SK-N-SH treated with all-trans-retinoic acid at 6 μM for 48 hours (cell line): ENCODE results near the gene HOXA6.

ENCODE experiments used
- ATAC-seq: fragments of 200-7000 bp; cut with Tn5 transposase; 3 replicates; pipeline ENCODE4 v1.9.1; 2020; ENCODE audit warnings: mild to moderate bottlenecking, moderate library complexity
- BACH2 ChIP-seq: fragments of 250-450 bp; sonication (Bioruptor Pico); IDR thresholded peaks from 2 replicates; pipeline ENCODE4 v1.9.0; 2021; ENCODE audit warnings: mild to moderate bottlenecking, borderline replicate concordance
- CREB5 ChIP-seq: fragments of 250-450 bp; sonication (Bioruptor Pico); IDR thresholded peaks from 2 replicates; pipeline ENCODE4 v1.5.1; 2020; ENCODE audit warnings: low read depth, mild to moderate bottlenecking, moderate library complexity
- CSDC2 ChIP-seq: fragments of 250-450 bp; sonication (Bioruptor Pico); IDR thresholded peaks from 2 replicates; pipeline ENCODE4 v1.5.0; 2020; ENCODE audit warnings: mild to moderate bottlenecking, moderate library complexity
- CSRNP3 ChIP-seq: fragments of 250-450 bp; sonication (Bioruptor Pico); IDR thresholded peaks from 2 replicates; pipeline ENCODE4 v1.5.1; 2021; ENCODE audit warnings: mild to moderate bottlenecking, moderate library complexity
- ESRRG ChIP-seq: fragments of 250-450 bp; sonication (Bioruptor Pico); IDR thresholded peaks from 2 replicates; pipeline ENCODE4 v1.6.1; 2021; ENCODE audit warnings: mild to moderate bottlenecking
- GLIS3 ChIP-seq: fragments of 250-450 bp; sonication (Bioruptor Pico); IDR thresholded peaks from 2 replicates; pipeline ENCODE4 v1.5.0; 2020; ENCODE audit warnings: mild to moderate bottlenecking, moderate library complexity
- ISL1 ChIP-seq: fragments of 250-450 bp; sonication (Bioruptor Pico); IDR thresholded peaks from 2 replicates; pipeline ENCODE4 v2.1.2; 2022; ENCODE audit warnings: mild to moderate bottlenecking, moderate library complexity
- PATZ1 ChIP-seq: fragments of 250-450 bp; sonication (Bioruptor Pico); IDR thresholded peaks from 2 replicates; pipeline ENCODE4 v1.8.0; 2020; ENCODE audit warnings: mild to moderate bottlenecking, moderate library complexity, borderline replicate concordance
- POU6F1 ChIP-seq: fragments of 250-450 bp; sonication (Bioruptor Pico); IDR thresholded peaks from 2 replicates; pipeline ENCODE4 v1.8.0; 2021; ENCODE audit warnings: low read depth, mild to moderate bottlenecking, moderate library complexity, borderline replicate concordance
- PPARA ChIP-seq: fragments of 250-450 bp; sonication (Bioruptor Pico); IDR thresholded peaks from 2 replicates; pipeline ENCODE4 v1.5.0; 2020; ENCODE audit warnings: mild to moderate bottlenecking, borderline replicate concordance
- RARB ChIP-seq: fragments of 250-450 bp; sonication (Bioruptor Pico); IDR thresholded peaks from 2 replicates; pipeline ENCODE4 v1.8.0; 2021; ENCODE audit warnings: mild to moderate bottlenecking, moderate library complexity
- SNAI2 ChIP-seq: fragments of 250-450 bp; sonication (Bioruptor Pico); IDR thresholded peaks from 2 replicates; pipeline ENCODE4 v1.5.0; 2020; ENCODE audit warnings: mild to moderate bottlenecking, moderate library complexity
- TCF4 ChIP-seq: fragments of 250-450 bp; sonication (Bioruptor Pico); IDR thresholded peaks from 2 replicates; pipeline ENCODE4 v1.8.0; 2021; ENCODE audit warnings: mild to moderate bottlenecking, moderate library complexity, borderline replicate concordance
- TOX ChIP-seq: fragments of 250-450 bp; sonication (Bioruptor Pico); IDR thresholded peaks from 2 replicates; pipeline ENCODE4 v1.8.0; 2021; ENCODE audit warnings: mild to moderate bottlenecking, moderate library complexity, borderline replicate concordance
- TSHZ2 ChIP-seq: fragments of 250-450 bp; sonication (Bioruptor Pico); IDR thresholded peaks from 2 replicates; pipeline ENCODE4 v1.5.0; 2020; ENCODE audit warnings: mild to moderate bottlenecking, moderate library complexity
- ZC3H10 ChIP-seq: fragments of 250-450 bp; sonication (Bioruptor Pico); IDR thresholded peaks from 2 replicates; pipeline ENCODE4 v1.5.1; 2021; ENCODE audit warnings: mild to moderate bottlenecking, moderate library complexity
- ZFP3 ChIP-seq: fragments of 250-450 bp; sonication (Bioruptor Pico); IDR thresholded peaks from 2 replicates; pipeline ENCODE4 v1.5.0; 2020; ENCODE audit warnings: mild to moderate bottlenecking, moderate library complexity
- ZFP30 ChIP-seq: fragments of 450-650 bp; formaldehyde crosslinking; IDR thresholded peaks from 2 replicates; pipeline ENCODE4 v1.5.0; 2022; ENCODE audit warnings: mild to moderate bottlenecking, moderate library complexity
- ZNF565 ChIP-seq: fragments of 450-650 bp; formaldehyde crosslinking; conservative IDR thresholded peaks from 2 replicates; pipeline ENCODE4 v1.5.0; 2020; ENCODE audit warnings: low read depth, mild to moderate bottlenecking, moderate library complexity
- ZNF8 ChIP-seq: fragments of 450-650 bp; formaldehyde crosslinking; IDR thresholded peaks from 2 replicates; pipeline ENCODE4 v1.5.0; 2020; ENCODE audit warnings: mild to moderate bottlenecking, moderate library complexity

HOXA6 gene

GRCh38 chr7:27099453-27100370, 47.9 kb downstream of the HOXA6 start:
- TF ChIP-seq ZNF8 (no peak), BACH2 (CRISPR knock-in tag) (no peak), TOX (no peak), GLIS3 (CRISPR knock-in tag) (no peak), SNAI2 (no peak), ZNF565 (CRISPR knock-in tag) (no peak), CSDC2 (CRISPR knock-in tag) (no peak), TSHZ2 (no peak), ISL1 (CRISPR knock-in tag) (no peak)
- ATAC-seq = no peak

- no peak for ATAC-seq
- no peak for TF ChIP-seq PATZ1
- TF ChIP-seq PPARA (CRISPR knock-in tag) = no peak
- no peak for TF ChIP-seq POU6F1 (CRISPR knock-in tag)
- no peak for TF ChIP-seq ZFP3 (CRISPR knock-in tag)
- no peak for TF ChIP-seq ZNF565 (CRISPR knock-in tag)
- TF ChIP-seq CSRNP3 (CRISPR knock-in tag) = no peak
- no peak for TF ChIP-seq ZC3H10 (CRISPR knock-in tag)
- TF ChIP-seq ZFP30 (CRISPR knock-in tag) = no peak
- no peak for TF ChIP-seq BACH2 (CRISPR knock-in tag)
- no peak for TF ChIP-seq TOX
- TF ChIP-seq ISL1 (CRISPR knock-in tag) = no peak
- TF ChIP-seq CREB5 (CRISPR knock-in tag) = no peak
- no peak for TF ChIP-seq RARB (CRISPR knock-in tag)
- TF ChIP-seq ESRRG (CRISPR knock-in tag) = no peak
- TF ChIP-seq TCF4 (CRISPR knock-in tag) = no peak
- no peak for TF ChIP-seq SNAI2
- TF ChIP-seq, all 23 proteins: peak for 0
These were observed 48.8 kb downstream of the HOXA6 start for GRCh38 chr7:27098578-27099451.
